GM23248 (cell line): ENCODE measurements around the gene ADARB1. TPM values are rescaled to one million over a fixed set of nuclear protein-coding genes. Genes with fewer than 3 reads are reported as not detected.

Experiments
- DNase-seq: peaks from one replicate; pipeline ENCODE4 v3.0.0-alpha.2; 2015
- H2AFZ ChIP-seq: fragments of 200-600 bp; sonication (generic); 2 replicates; pipeline ENCODE4 v1.6.1; 2016; ENCODE audit warnings: antibody characterized with exemption
- H3F3A ChIP-seq: fragments of 200-600 bp; sonication (generic); 2 replicates; pipeline ENCODE4 v1.6.1; 2016; ENCODE audit warnings: mild to moderate bottlenecking, antibody characterized with exemption, mixed run types; ENCODE audit not compliant: insufficient read depth
- H3K27ac ChIP-seq: fragments of 200-600 bp; sonication (generic); 2 replicates; pipeline ENCODE4 v1.5.1; 2016; ENCODE audit warnings: mild to moderate bottlenecking
- H3K27me3 ChIP-seq: fragments of 200-600 bp; sonication (generic); replicated peaks from 2 replicates; pipeline ENCODE4 v1.6.1; 2016; ENCODE audit warnings: mild to moderate bottlenecking; ENCODE audit not compliant: insufficient read depth
- H3K36me3 ChIP-seq: fragments of 200-600 bp; sonication (generic); 2 replicates; pipeline ENCODE4 v1.6.1; 2016; ENCODE audit warnings: low read depth, mild to moderate bottlenecking
- H3K4me1 ChIP-seq: fragments of 200-600 bp; sonication (generic); 2 replicates; pipeline ENCODE4 v1.6.1; 2016; ENCODE audit warnings: mild to moderate bottlenecking; ENCODE audit not compliant: insufficient read depth
- H3K4me2 ChIP-seq: fragments of 200-600 bp; sonication (generic); one replicate; pipeline ENCODE4 v1.6.1; 2016; ENCODE audit warnings: mild to moderate bottlenecking; ENCODE audit not compliant: unreplicated experiment
- H3K4me3 ChIP-seq: fragments of 200-600 bp; sonication (generic); 2 replicates; pipeline ENCODE4 v1.5.1; 2016; ENCODE audit warnings: mild to moderate bottlenecking
- H3K79me2 ChIP-seq: fragments of 200-600 bp; sonication (generic); 2 replicates; pipeline ENCODE4 v1.6.1; 2016; ENCODE audit warnings: mild to moderate bottlenecking; ENCODE audit not compliant: insufficient read depth
- H3K9ac ChIP-seq: fragments of 200-600 bp; sonication (generic); 2 replicates; pipeline ENCODE4 v1.6.1; 2016; ENCODE audit warnings: mild to moderate bottlenecking
- H3K9me2 ChIP-seq: fragments of 200-600 bp; sonication (generic); 2 replicates; pipeline ENCODE4 v1.6.1; 2016; ENCODE audit warnings: mixed run types, mild to moderate bottlenecking, moderate library complexity; ENCODE audit not compliant: insufficient read depth
- H3K9me3 ChIP-seq: fragments of 200-600 bp; sonication (generic); one replicate; pipeline ENCODE4 v1.6.1; 2017; ENCODE audit warnings: low read depth
- H4K20me1 ChIP-seq: fragments of 200-600 bp; sonication (generic); 2 replicates; pipeline ENCODE4 v1.6.0; 2016; ENCODE audit not compliant: insufficient read depth
- EZH2 ChIP-seq: fragments of 200-600 bp; sonication (generic); IDR thresholded peaks from 2 replicates; pipeline ENCODE4 v1.6.1; 2018; ENCODE audit warnings: antibody characterized with exemption, mild to moderate bottlenecking; ENCODE audit not compliant: insufficient read depth, poor library complexity, severe bottlenecking
- EZH2phosphoT487 ChIP-seq: fragments of 200-600 bp; sonication (generic); IDR thresholded peaks from 2 replicates; pipeline ENCODE4 v1.6.1; 2018; ENCODE audit warnings: antibody characterized with exemption, moderate library complexity, mild to moderate bottlenecking, low read depth; ENCODE audit not compliant: insufficient read depth
- WGBS, 2 experiments: methylation state at CpG; one replicate each; pipeline ENCODE4 v1.1.6; 2015 to 2017; ENCODE audit warnings: low lambda C conversion rate in 2 of 2, low coverage in 1 of 2; ENCODE audit errors: missing lambda C conversion rate in 2 of 2; 5-methylcytosine and 5-hydroxymethylcytosine counted together
- in situ Hi-C: fragments of 300-500 bp; cut with MboI; formaldehyde crosslinking; loops from 2 replicates; pipeline ENCODE4 v1.15.0; 2020
- polyA plus RNA-seq: library from polyadenylated mRNA; unstranded; fragments of >200 nt; fragmentation: Nextera tagmentation; extraction: Ambion mirVana; gene quantifications from 2 replicates; pipeline ENCODE4 v1.2.1, GENCODE V29; 2016
- total RNA-seq: library from RNA; depleted of rRNA; stranded (reverse); fragments of >200 nt; shearing (Covaris generic); gene quantifications from 2 replicates; pipeline ENCODE4 v1.2.3, GENCODE V29; 2014

ADARB1 gene
- total and polyA plus RNA-seq, 2 experiments from 2014 or later = 16.3 to 17.4 TPM

DNA sequence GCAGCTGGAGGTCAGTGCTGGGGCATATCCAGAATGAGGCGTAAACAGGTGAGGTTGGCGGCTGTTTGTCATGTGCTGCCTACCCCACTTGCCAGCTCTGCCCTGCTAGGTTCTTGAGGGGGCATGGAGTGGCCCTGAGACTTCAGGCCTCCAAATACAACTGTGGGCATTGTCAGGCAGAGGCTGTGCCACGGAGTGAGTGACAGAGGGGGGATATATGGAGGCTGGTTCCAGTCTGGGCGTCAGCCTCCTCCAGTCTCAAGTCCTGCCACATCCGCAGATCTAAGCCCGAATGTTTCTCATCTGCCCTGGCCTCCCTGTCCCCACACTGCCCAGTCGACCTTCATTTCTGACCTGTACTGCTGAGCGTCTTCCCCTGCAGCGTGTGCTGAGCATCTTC is 128.0 kb downstream of the ADARB1 start:
- Histone ChIP-seq H3F3A (no peaks in the 10 kb centered on the region; the same call in 1 of the 2 replicates), H3K36me3 (peaks cover 4% of the 10 kb centered on the region; the same call in 1 of the 2 replicates), H3K4me1 (no peaks in the 10 kb centered on the region), H3K4me2 (no peak overlapping the region), H4K20me1 (no peaks in the 10 kb centered on the region), H3K9me3 (no peaks in the 10 kb centered on the region), H3K79me2 (no peaks in the 10 kb centered on the region), H2AFZ (no peak overlapping the region), H3K9me2 (no peaks in the 10 kb centered on the region), H3K9ac (no peak overlapping the region), H3K27ac (no peak overlapping the region), H3K4me3 (no peak overlapping the region), H3K27me3 (no peaks in the 10 kb centered on the region)
- WGBS, 2 experiments = 87 to 92% methylated on average over 9 of the region's 9 CpGs
- TF ChIP-seq EZH2 (no peak), EZH2phosphoT487 (no peak)
- DNase-seq = no peak
- in situ Hi-C loops = no loop called here

GRCh38 chr21:45202889-45203288 is 128.5 kb downstream of the ADARB1 start:
- Histone ChIP-seq H3K9ac (no peak overlapping the region), H3K27ac (no peak overlapping the region), H3K4me3 (no peak overlapping the region), H3K36me3 (peaks cover 4% of the 10 kb centered on the region; the same call in 1 of the 2 replicates), H3K9me3 (no peaks in the 10 kb centered on the region), H3K79me2 (no peaks in the 10 kb centered on the region), H4K20me1 (no peaks in the 10 kb centered on the region), H3K9me2 (no peaks in the 10 kb centered on the region), H3K4me1 (no peaks in the 10 kb centered on the region), H3K4me2 (no peak overlapping the region), H2AFZ (no peak overlapping the region), H3F3A (peaks cover 4% of the 10 kb centered on the region; the same call in 1 of the 2 replicates), H3K27me3 (no peaks in the 10 kb centered on the region)
- in situ Hi-C loops = no loop called here
- WGBS, 2 experiments = 92 to 93% methylated on average over 16 of the region's 16 CpGs
- TF ChIP-seq EZH2phosphoT487 (no peak), EZH2 (no peak)
- DNase-seq = no peak

GRCh38 chr21:45203983-45204382 is 129.6 kb downstream of the ADARB1 start:
- H3K4me2 ChIP-seq = no peak overlapping the region
- no peak overlapping the region for H2AFZ ChIP-seq
- H3K36me3 ChIP-seq = no peaks in the 10 kb centered on the region; the same call in 1 of the 2 replicates
- no peak for DNase-seq
- no peak overlapping the region for H3K9ac ChIP-seq
- no peaks in the 10 kb centered on the region for H3K79me2 ChIP-seq
- WGBS, 2 experiments = 79 to 83% methylated on average over 8 of the region's 8 CpGs
- in situ Hi-C loops = no loop called here
- H3K27me3 ChIP-seq = no peaks in the 10 kb centered on the region
- peaks cover 9% of the 10 kb centered on the region; the same call in 1 of the 2 replicates for H3F3A ChIP-seq
- no peak overlapping the region for H3K27ac ChIP-seq
- no peaks in the 10 kb centered on the region for H3K9me2 ChIP-seq
- no peak overlapping the region for H3K4me3 ChIP-seq
- H4K20me1 ChIP-seq = no peaks in the 10 kb centered on the region
- TF ChIP-seq EZH2 (no peak), EZH2phosphoT487 (no peak)
- H3K9me3 ChIP-seq = no peaks in the 10 kb centered on the region
- H3K4me1 ChIP-seq = no peaks in the 10 kb centered on the region; the same call in 1 of the 2 replicates

GRCh38 chr21:45204395-45204794 is 130.0 kb downstream of the ADARB1 start:
- WGBS, 2 experiments = 81% methylated on average over 11 of the region's 11 CpGs
- Histone ChIP-seq H3K27me3 (no peaks in the 10 kb centered on the region), H3K4me2 (no peak overlapping the region), H3K4me3 (no peak overlapping the region), H3K9me3 (no peaks in the 10 kb centered on the region), H3K36me3 (no peaks in the 10 kb centered on the region; the same call in 1 of the 2 replicates), H3K79me2 (no peaks in the 10 kb centered on the region), H2AFZ (no peak overlapping the region), H3K4me1 (no peaks in the 10 kb centered on the region; the same call in 1 of the 2 replicates), H4K20me1 (no peaks in the 10 kb centered on the region), H3K9me2 (no peaks in the 10 kb centered on the region), H3K9ac (no peak overlapping the region), H3F3A (peaks cover 9% of the 10 kb centered on the region; the same call in 1 of the 2 replicates), H3K27ac (no peak overlapping the region)
- DNase-seq = no peak
- TF ChIP-seq EZH2phosphoT487 (no peak), EZH2 (no peak)
- in situ Hi-C loops = no loop called here
